HG03521 (cell line): ENCODE results near the gene VAPB.
"Not testable (repeated sequence)": the region's sequence is repeated elsewhere in the genome, so short reads cannot be mapped to it uniquely, and the experiment has no call there.

Source experiments
- ATAC-seq: cut with Tn5 transposase; IDR thresholded peaks from one replicate; pipeline ENCODE4 v1.9.1; 2021; ENCODE audit warnings: mild to moderate bottlenecking, moderate library complexity; ENCODE audit not compliant: unreplicated experiment

Gene VAPB

GRCh38 chr20:58388882-58389323, at the start of gene VAPB:
Gene VAPB, plus strand, starts transcription at chr20:58389229. Its CDS starts 231 bp downstream, at chr20:58389460.
- peak; percentile 97 for ATAC-seq

- ATAC-seq, result no peak
Measured at GRCh38 chr20:58339741-58340140, 49.3 kb upstream of the VAPB start.

- ATAC-seq, result no peak
Measured at GRCh38 chr20:58340151-58340550, 48.9 kb upstream of the VAPB start.

- ATAC-seq, result no peak
Measured at GRCh38 chr20:58340853-58341252, 48.2 kb upstream of the VAPB start.

- ATAC-seq, result no peak
Measured at GRCh38 chr20:58342104-58342945, 46.7 kb upstream of the VAPB start.

- no peak for ATAC-seq
Measured at GRCh38 chr20:58344741-58345140, 44.3 kb upstream of the VAPB start.

- no peak for ATAC-seq
Measured at GRCh38 chr20:58349570-58349969, 39.5 kb upstream of the VAPB start.

- ATAC-seq, result no peak
Measured at GRCh38 chr20:58352468-58352867, 36.6 kb upstream of the VAPB start.

- no peak for ATAC-seq
Measured at GRCh38 chr20:58359441-58359840, 29.6 kb upstream of the VAPB start.

GRCh38 chr20:58360936-58361335, 28.1 kb upstream of the VAPB start:
- ATAC-seq, result no peak

GRCh38 chr20:58361481-58362205, 27.4 kb upstream of the VAPB start:
- ATAC-seq, result no peak

- ATAC-seq, result no peak
Measured at GRCh38 chr20:58362206-58362516, 26.9 kb upstream of the VAPB start.

- no peak for ATAC-seq
Measured at GRCh38 chr20:58362970-58363369, 26.1 kb upstream of the VAPB start.

- ATAC-seq, result no peak
Measured at GRCh38 chr20:58366866-58367265, 22.2 kb upstream of the VAPB start.

- no peak for ATAC-seq
Measured at GRCh38 chr20:58372806-58373205, 16.2 kb upstream of the VAPB start.

- ATAC-seq, result not testable (repeated sequence)
Measured at GRCh38 chr20:58373296-58373695, 15.7 kb upstream of the VAPB start.

- ATAC-seq, result no peak
Measured at GRCh38 chr20:58374027-58374850, 14.8 kb upstream of the VAPB start.

GRCh38 chr20:58374906-58375758, 13.9 kb upstream of the VAPB start:
- ATAC-seq, result no peak

GRCh38 chr20:58375759-58376352, 13.2 kb upstream of the VAPB start:
- ATAC-seq, result no peak

GRCh38 chr20:58377017-58377416, 12.0 kb upstream of the VAPB start:
- no peak for ATAC-seq
